Adrenal gland (tissue), 12 donors: ENCODE results near the gene MACROD2. TPM values are rescaled to one million over a fixed set of nuclear protein-coding genes. Genes with fewer than 3 reads are reported as not detected.

Experiments used
- DNase-seq, 7 donors: peaks; one replicate each; pipeline ENCODE4 v3.0.0-alpha.2; 2019 to 2020
- H3K27ac ChIP-seq, 5 donors: fragments of 200-600 bp; sonication (generic) in 4 of 5; 1 replicate in 3 of 5; 2 replicates in 2 of 5; pipeline versions ENCODE4 v1.5.1 to v1.8.0; 2016 to 2020; ENCODE audit warnings: mild to moderate bottlenecking in 1 of 5
- H3K27me3 ChIP-seq: fragments of 200-600 bp; 2 replicates; pipeline ENCODE4 v1.8.0; 2021
- H3K36me3 ChIP-seq, 2 donors: fragments of 200-600 bp; replicated peaks in 1 of 2; 1 replicate in 1 of 2; 2 replicates in 1 of 2; pipeline versions ENCODE4 v1.5.1 to v1.8.0; 2018 to 2022
- H3K4me1 ChIP-seq, 2 donors: fragments of 200-600 bp; replicated peaks in 1 of 2; 1 replicate in 1 of 2; 2 replicates in 1 of 2; pipeline versions ENCODE4 v1.5.1 to v1.8.0; 2018 to 2021
- H3K4me3 ChIP-seq, 4 donors: fragments of 200-600 bp; sonication (generic) in 3 of 4; one replicate each; pipeline ENCODE4 v1.5.1; 2016 to 2018
- H3K9me3 ChIP-seq, 3 donors: fragments of 200-600 bp; sonication (generic) in 1 of 3; replicated peaks in 1 of 3; 1 replicate in 2 of 3; 2 replicates in 1 of 3; pipeline versions ENCODE4 v1.5.1 to v1.8.0; 2016 to 2021
- POLR2A ChIP-seq, 2 donors: fragments of 450-650 bp; IDR thresholded peaks; one replicate each; pipeline ENCODE4 v1.6.1; 2017; ENCODE audit warnings: antibody characterized with exemption in 2 of 2, mild to moderate bottlenecking in 2 of 2, moderate library complexity in 1 of 2
- WGBS, 4 donors: extraction: QIAGEN DNeasy Blood & Tissue Kit in 2 of 4; methylation state at CpG; one replicate each; pipeline versions ENCODE4 v1.1.5 to v1.1.7; 2013 to 2017; 5-methylcytosine and 5-hydroxymethylcytosine counted together
- intact Hi-C, 2 donors: fragments of 100-400 bp; cut with DNase I; formaldehyde crosslinking; loops; one replicate each; pipeline versions ENCODE4 v1.14.1 to v1.15.0; 2022 to 2023
- polyA plus RNA-seq, 3 donors: library from polyadenylated mRNA; stranded (reverse); fragments of 200-250 nt in 2 of 3; fragments of 350-450 nt in 1 of 3; fragmentation: Illumina TruSeq in 1 of 3; extraction: RNeasy Lipid Tissue Mini Kit (QIAGEN cat#74804) in 1 of 3; gene quantifications; one replicate each; pipeline ENCODE4 v1.2.3, GENCODE V29; 2013 to 2014
- total RNA-seq, 9 donors: library from RNA; depleted of rRNA in 4 of 9; stranded (reverse); fragments of >200 nt in 4 of 9; fragments of 120-200 nt in 1 of 9; fragmentation: NEBNext Ultra II Directional in 1 of 9; extraction: Animal tissue kit (Norgen Biotek cat#: 25700) in 1 of 9; gene quantifications; one replicate each; pipeline versions ENCODE4 v1.1.0 to v1.2.4, GENCODE V29; 2013 to 2023
- TF ChIP-seq, protein P1 (sequence below), 6 experiments: fragments of 450-650 bp in 4 of 6; fragments of 200-600 bp in 2 of 6; sonication (generic) in 1 of 6; IDR thresholded peaks; 1 replicate in 5 of 6; 2 replicates in 1 of 6; pipeline versions ENCODE4 v1.5.1 to v1.8.0; 2016 to 2021; ENCODE audit warnings: antibody characterized with exemption in 6 of 6, mild to moderate bottlenecking in 2 of 6, moderate library complexity in 1 of 6
- donor health status: healthy with polysubstance abuse.
- donor health status: Bipolar disorder and iron deficiency.
- donor health status: DM: yes; HTN: yes; CAD: no.
- donor health status: DM: no; HTN: no; CAD: no.
- donor health status: DM: no; HTN: no; CAD: no.
- donor health status: DM: yes; HTN: yes; CAD: no.

The MACROD2 gene
- total and polyA plus RNA-seq, 12 donors: 1.1 to 21.2 (median 6.4) TPM

DNA sequence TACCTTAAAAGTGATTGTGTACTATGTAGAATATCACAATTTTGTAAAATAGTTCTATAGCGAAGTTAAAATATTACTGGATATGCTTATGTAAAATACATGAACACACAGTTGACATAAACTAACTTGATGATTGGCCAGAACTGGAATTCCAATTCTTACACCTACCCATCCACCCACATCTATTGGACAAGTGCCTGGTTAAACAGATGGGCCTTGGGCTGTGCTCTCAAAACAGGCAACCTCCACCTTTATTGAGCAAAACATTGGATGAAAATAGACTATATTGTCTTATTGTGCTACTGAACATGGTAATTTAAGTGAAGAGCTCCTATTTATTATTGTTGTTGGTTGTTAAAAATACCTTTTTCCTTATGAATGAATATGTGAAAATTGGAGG lies 496.1 kb downstream of the MACROD2 start:
- H3K4me1 ChIP-seq: no peaks in the 10 kb centered on the region
- no peak overlapping the region for H3K4me3 ChIP-seq
- H3K36me3 ChIP-seq: no peaks in the 10 kb centered on the region
- DNase-seq: no peak
- TF ChIP-seq, protein P1, sequence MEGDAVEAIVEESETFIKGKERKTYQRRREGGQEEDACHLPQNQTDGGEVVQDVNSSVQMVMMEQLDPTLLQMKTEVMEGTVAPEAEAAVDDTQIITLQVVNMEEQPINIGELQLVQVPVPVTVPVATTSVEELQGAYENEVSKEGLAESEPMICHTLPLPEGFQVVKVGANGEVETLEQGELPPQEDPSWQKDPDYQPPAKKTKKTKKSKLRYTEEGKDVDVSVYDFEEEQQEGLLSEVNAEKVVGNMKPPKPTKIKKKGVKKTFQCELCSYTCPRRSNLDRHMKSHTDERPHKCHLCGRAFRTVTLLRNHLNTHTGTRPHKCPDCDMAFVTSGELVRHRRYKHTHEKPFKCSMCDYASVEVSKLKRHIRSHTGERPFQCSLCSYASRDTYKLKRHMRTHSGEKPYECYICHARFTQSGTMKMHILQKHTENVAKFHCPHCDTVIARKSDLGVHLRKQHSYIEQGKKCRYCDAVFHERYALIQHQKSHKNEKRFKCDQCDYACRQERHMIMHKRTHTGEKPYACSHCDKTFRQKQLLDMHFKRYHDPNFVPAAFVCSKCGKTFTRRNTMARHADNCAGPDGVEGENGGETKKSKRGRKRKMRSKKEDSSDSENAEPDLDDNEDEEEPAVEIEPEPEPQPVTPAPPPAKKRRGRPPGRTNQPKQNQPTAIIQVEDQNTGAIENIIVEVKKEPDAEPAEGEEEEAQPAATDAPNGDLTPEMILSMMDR (IDR thresholded peaks at IDR 0.05): no peak
- TF ChIP-seq POLR2A (IDR thresholded peaks at IDR 0.05): no peak
- H3K9me3 ChIP-seq: no peaks in the 10 kb centered on the region
- H3K27ac ChIP-seq: no peak overlapping the region
- WGBS, 4 donors: 94 to 98% (median 96%) methylated on average over 1 of the region's 1 CpG
- intact Hi-C loops: no loop called here
- H3K27me3 ChIP-seq: no peaks in the 10 kb centered on the region

DNA sequence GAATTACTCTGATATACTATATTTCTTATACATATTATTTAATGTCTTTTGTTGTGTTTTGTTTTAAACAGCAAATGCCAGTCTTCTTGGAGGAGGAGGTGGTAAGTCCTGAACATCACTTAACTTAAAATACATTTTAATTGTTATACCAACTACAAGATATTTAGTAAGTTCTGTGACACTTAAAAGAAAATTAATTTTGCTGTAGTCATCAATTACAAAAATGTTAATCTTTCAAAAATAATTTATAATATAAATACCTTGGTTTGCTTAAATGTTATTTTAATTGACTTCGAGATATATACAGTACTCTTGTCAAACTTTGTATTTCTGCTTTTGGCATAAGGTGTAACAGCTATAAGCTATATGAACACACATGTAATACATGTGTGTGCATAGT lies 498.1 kb downstream of the MACROD2 start:
- intact Hi-C loops: no loop called here
- H3K4me1 ChIP-seq: no peaks in the 10 kb centered on the region
- 87 to 93% (median 89%) methylated on average over 1 of the region's 1 CpG for WGBS, 4 donors
- no peak overlapping the region for H3K27ac ChIP-seq
- H3K4me3 ChIP-seq: no peak overlapping the region
- no peak for TF ChIP-seq POLR2A (IDR thresholded peaks at IDR 0.05)
- TF ChIP-seq, protein P1 (IDR thresholded peaks at IDR 0.05): no peak
- no peaks in the 10 kb centered on the region for H3K36me3 ChIP-seq
- no peaks in the 10 kb centered on the region for H3K27me3 ChIP-seq
- no peaks in the 10 kb centered on the region for H3K9me3 ChIP-seq
- no peak for DNase-seq

DNA sequence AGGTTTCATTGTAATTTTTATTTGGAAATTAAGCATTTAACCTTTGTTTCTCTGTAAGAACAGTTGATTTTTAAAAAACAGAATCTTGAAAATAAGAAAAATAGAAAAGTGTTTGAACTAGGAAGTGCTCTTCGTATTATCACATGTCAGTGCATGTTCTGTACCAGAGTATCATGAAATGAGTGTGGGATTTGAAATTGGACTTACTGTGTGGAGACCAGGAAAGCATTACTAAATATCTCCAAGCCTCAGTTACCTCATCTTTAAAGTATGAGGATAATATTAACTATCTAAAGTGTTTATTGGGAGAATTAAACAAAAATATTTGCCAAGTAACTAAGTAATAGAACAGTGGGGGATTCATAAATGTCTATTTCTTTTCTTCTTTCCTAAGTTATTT lies 499.0 kb downstream of the MACROD2 start:
- no peak for TF ChIP-seq POLR2A (IDR thresholded peaks at IDR 0.05)
- TF ChIP-seq, protein P1 (IDR thresholded peaks at IDR 0.05): no peak
- Histone ChIP-seq H3K27me3 (no peaks in the 10 kb centered on the region), H3K4me1 (no peaks in the 10 kb centered on the region), H3K9me3 (no peaks in the 10 kb centered on the region), H3K27ac (no peak overlapping the region), H3K4me3 (no peak overlapping the region), H3K36me3 (no peaks in the 10 kb centered on the region)
- 87 to 96% (median 90%) methylated on average over 1 of the region's 1 CpG for WGBS, 4 donors
- intact Hi-C loops: no loop called here
- DNase-seq: no peak

DNA sequence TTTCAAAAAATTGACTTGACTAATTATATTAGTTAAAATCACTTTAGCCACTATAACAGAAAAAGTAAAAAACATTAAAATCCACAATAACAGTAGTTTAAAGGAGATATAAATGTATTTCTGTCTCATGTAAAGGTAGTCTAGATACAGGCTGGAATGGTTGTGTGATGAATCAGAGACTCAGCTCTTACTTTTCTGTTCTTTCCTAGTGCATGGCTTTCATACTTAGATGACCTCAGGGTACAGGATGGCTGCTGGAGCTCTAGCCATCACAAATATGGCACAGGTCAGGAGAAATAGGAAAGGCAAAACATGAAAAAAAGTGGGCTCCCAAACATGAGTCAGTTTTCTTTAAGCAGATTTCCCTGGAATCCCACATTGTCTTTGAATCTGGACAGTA lies 499.8 kb downstream of the MACROD2 start:
- TF ChIP-seq POLR2A (IDR thresholded peaks at IDR 0.05): no peak
- TF ChIP-seq, protein P1 (IDR thresholded peaks at IDR 0.05): no peak
- no peak overlapping the region for H3K4me3 ChIP-seq

More for the DNA sequence above, 499.8 kb downstream of the MACROD2 start:
- intact Hi-C loops: no loop called here
- no peak overlapping the region for H3K27ac ChIP-seq
- H3K9me3 ChIP-seq: no peaks in the 10 kb centered on the region
- no peaks in the 10 kb centered on the region for H3K36me3 ChIP-seq
- no peak for DNase-seq
- no peaks in the 10 kb centered on the region for H3K27me3 ChIP-seq
- no peaks in the 10 kb centered on the region for H3K4me1 ChIP-seq
